ENCODE data around the gene CDC5L.
A peak's percentile ranks its signal among the peaks of the same experiment; 100 is the strongest.

GRCh38 chr6:44489910-44490604 is 102.6 kb downstream of the CDC5L start:
- TF ChIP-seq POLR2A (IDR thresholded peaks at IDR 0.05) (no peak), CTCF (IDR thresholded peaks at IDR 0.05) (no peak), EP300 (IDR thresholded peaks at IDR 0.05) (peak in 1 of 2 donors; percentile 61)

Data from tibial nerve (tissue), 4 donors.